ENCODE results near the gene KIF3B. TPM values are rescaled to one million over a fixed set of nuclear protein-coding genes. Genes with fewer than 3 reads are reported as not detected.
"Not testable (repeated sequence)": the region's sequence is repeated elsewhere in the genome, so short reads cannot be mapped to it uniquely, and the experiment has no call there.

KIF3B gene
- polyA plus RNA-seq, 1 donor (not counting 4 experiments of a cell fraction or from before 2014, with no cell fraction given), result 20.3 TPM

GRCh38 chr20:32323761-32324160 is 46.3 kb downstream of the KIF3B start:
- H3K79me2 ChIP-seq (ENCODE audit: control insufficient read depth, insufficient read depth, low read length); H3K9me3 ChIP-seq (ENCODE audit: control insufficient read depth, low read depth, low read length); dilution Hi-C loops (cut with MboI; ENCODE audit: extremely low pct_ligation_motif_present, low sequenced_read_pairs); H3K9ac ChIP-seq (ENCODE audit: control insufficient read depth, extremely low read depth, insufficient read depth, low read length); H2AFZ ChIP-seq (ENCODE audit: control insufficient read depth, low read length); H3K4me2 ChIP-seq (ENCODE audit: control insufficient read depth, extremely low read depth, insufficient read depth, low read depth, low read length); H3K4me1 ChIP-seq (ENCODE audit: control insufficient read depth, extremely low read depth, insufficient read depth, low read length); H3K36me3 ChIP-seq (ENCODE audit: control insufficient read depth in 2 of 2, extremely low read depth in 1 of 2, insufficient read depth in 2 of 2, low read length in 2 of 2); DNase-seq (ENCODE audit: low read depth, low spot score); H3K9me1 ChIP-seq (ENCODE audit: control insufficient read depth, extremely low read depth, insufficient read depth, low read length); H4K20me1 ChIP-seq (ENCODE audit: control insufficient read depth, extremely low read depth, insufficient read depth, low read length); H3K27me3 ChIP-seq (ENCODE audit: control insufficient read depth, extremely low read depth, insufficient read depth, low read length); H3K4me3 ChIP-seq (ENCODE audit: control insufficient read depth in 2 of 3, extremely low read depth in 1 of 3, insufficient read depth in 2 of 3, low read depth in 1 of 3, low read length in 3 of 3); H3K27ac ChIP-seq (ENCODE audit: control insufficient read depth, insufficient read depth, low read length); FAIRE-seq: not testable (repeated sequence)

- Histone ChIP-seq H3K9me1 (ENCODE audit: control insufficient read depth, extremely low read depth, insufficient read depth, low read length) (peaks cover 3% of the 10 kb centered on the region), H3K4me2 (ENCODE audit: control insufficient read depth, extremely low read depth, insufficient read depth, low read depth, low read length) (no peak overlapping the region), H3K27ac (ENCODE audit: control insufficient read depth, insufficient read depth, low read length) (peak overlapping the region; percentile 24), H3K4me1 (ENCODE audit: control insufficient read depth, extremely low read depth, insufficient read depth, low read length) (peaks cover 12% of the 10 kb centered on the region), H2AFZ (ENCODE audit: control insufficient read depth, low read length) (no peak overlapping the region), H3K79me2 (ENCODE audit: control insufficient read depth, insufficient read depth, low read length) (no peaks in the 10 kb centered on the region), H4K20me1 (ENCODE audit: control insufficient read depth, extremely low read depth, insufficient read depth, low read length) (no peaks in the 10 kb centered on the region), H3K27me3 (ENCODE audit: control insufficient read depth, extremely low read depth, insufficient read depth, low read length) (no peaks in the 10 kb centered on the region), H3K9ac (ENCODE audit: control insufficient read depth, extremely low read depth, insufficient read depth, low read length) (no peak overlapping the region), H3K9me3 (ENCODE audit: control insufficient read depth, low read depth, low read length) (no peaks in the 10 kb centered on the region), H3K4me3 (ENCODE audit: control insufficient read depth in 2 of 3, extremely low read depth in 1 of 3, insufficient read depth in 2 of 3, low read depth in 1 of 3, low read length in 3 of 3) (no peak overlapping the region), H3K36me3 (ENCODE audit: control insufficient read depth in 2 of 2, extremely low read depth in 1 of 2, insufficient read depth in 2 of 2, low read length in 2 of 2) (peaks cover 1 to 6% of the 10 kb centered on the region in 2 experiments)
- DNase-seq (ENCODE audit: low read depth, low spot score) (no peak), FAIRE-seq (peak; percentile 83)
- no peak for TF ChIP-seq CTCF (optimal IDR thresholded peaks at IDR 0.05 in 1 of 3, IDR thresholded peaks at IDR 0.05 in 1 of 3, conservative IDR thresholded peaks at IDR 0.05 in 1 of 3; ENCODE audit: extremely low read depth in 1 of 3, insufficient read depth in 2 of 3, low read length in 3 of 3)
- no peak for TF ChIP-seq EZH2 (IDR thresholded peaks at IDR 0.05; ENCODE audit: low read length)
- dilution Hi-C loops (cut with MboI; ENCODE audit: extremely low pct_ligation_motif_present, low sequenced_read_pairs), result no loop called here
Observed at GRCh38 chr20:32325706-32326503, 48.5 kb downstream of the KIF3B start.

GRCh38 chr20:32326504-32326845 is 49.0 kb downstream of the KIF3B start:
- Histone ChIP-seq H3K9me3 (ENCODE audit: control insufficient read depth, low read depth, low read length) (no peaks in the 10 kb centered on the region), H3K4me2 (ENCODE audit: control insufficient read depth, extremely low read depth, insufficient read depth, low read depth, low read length) (no peak overlapping the region), H4K20me1 (ENCODE audit: control insufficient read depth, extremely low read depth, insufficient read depth, low read length) (no peaks in the 10 kb centered on the region), H2AFZ (ENCODE audit: control insufficient read depth, low read length) (no peak overlapping the region), H3K79me2 (ENCODE audit: control insufficient read depth, insufficient read depth, low read length) (no peaks in the 10 kb centered on the region), H3K4me1 (ENCODE audit: control insufficient read depth, extremely low read depth, insufficient read depth, low read length) (peaks cover 12% of the 10 kb centered on the region), H3K9me1 (ENCODE audit: control insufficient read depth, extremely low read depth, insufficient read depth, low read length) (peaks cover 5% of the 10 kb centered on the region), H3K9ac (ENCODE audit: control insufficient read depth, extremely low read depth, insufficient read depth, low read length) (no peak overlapping the region), H3K27ac (ENCODE audit: control insufficient read depth, insufficient read depth, low read length) (peak overlapping the region; percentile 24), H3K36me3 (ENCODE audit: control insufficient read depth in 2 of 2, extremely low read depth in 1 of 2, insufficient read depth in 2 of 2, low read length in 2 of 2) (peaks cover 5 to 12% of the 10 kb centered on the region in 2 experiments), H3K27me3 (ENCODE audit: control insufficient read depth, extremely low read depth, insufficient read depth, low read length) (no peaks in the 10 kb centered on the region), H3K4me3 (ENCODE audit: control insufficient read depth in 2 of 3, extremely low read depth in 1 of 3, insufficient read depth in 2 of 3, low read depth in 1 of 3, low read length in 3 of 3) (no peak overlapping the region)
- dilution Hi-C loops (cut with MboI; ENCODE audit: extremely low pct_ligation_motif_present, low sequenced_read_pairs), result no loop called here
- TF ChIP-seq EZH2 (IDR thresholded peaks at IDR 0.05; ENCODE audit: low read length) (no peak), CTCF (optimal IDR thresholded peaks at IDR 0.05 in 1 of 3, IDR thresholded peaks at IDR 0.05 in 1 of 3, conservative IDR thresholded peaks at IDR 0.05 in 1 of 3; ENCODE audit: extremely low read depth in 1 of 3, insufficient read depth in 2 of 3, low read length in 3 of 3) (no peak)
- DNase-seq (ENCODE audit: low read depth, low spot score) (no peak), FAIRE-seq (peak; percentile 56)

All from keratinocyte (primary cell).